ENCODE data around the gene JADE2.

JADE2 gene

DNA sequence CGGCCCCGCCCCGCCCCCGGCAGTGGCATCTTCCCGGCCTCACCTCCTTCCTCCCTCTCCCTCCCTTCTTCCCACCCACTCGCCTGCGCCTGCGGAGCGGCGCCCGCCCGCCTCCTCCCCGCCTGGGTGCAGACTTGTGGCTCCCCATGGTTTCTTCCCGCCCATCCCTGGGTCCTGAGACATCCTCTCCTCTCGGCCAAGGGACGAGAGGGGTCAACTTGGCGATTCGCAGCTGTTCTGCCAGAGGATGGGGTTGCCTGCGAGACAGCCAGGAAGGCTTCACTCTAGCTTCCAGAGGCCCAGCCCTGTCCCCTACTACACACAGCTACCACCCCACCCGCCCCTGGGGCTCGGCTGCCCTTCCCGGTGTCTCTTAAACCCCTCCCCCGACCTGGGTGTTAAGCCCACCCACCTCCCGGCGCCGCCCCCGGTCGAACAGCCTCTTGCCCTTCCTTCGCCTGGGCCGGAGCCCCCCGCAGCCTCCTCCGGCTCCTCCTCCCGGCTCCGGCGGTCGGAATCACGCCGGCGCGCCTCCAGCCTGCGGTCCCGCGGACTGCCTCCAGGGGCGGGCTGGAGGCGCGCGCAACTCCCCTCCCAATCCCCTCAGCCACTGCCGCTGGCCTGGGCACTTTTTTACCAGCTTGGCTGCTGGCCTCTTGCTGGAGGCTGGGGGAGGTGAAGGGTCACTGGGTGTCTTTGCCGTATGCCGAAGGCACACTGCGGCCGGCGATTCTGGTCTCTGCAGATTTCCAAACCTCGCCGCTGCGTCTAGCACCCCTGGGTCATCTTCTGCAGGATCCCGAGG, 1.9 kb downstream of the JADE2 start:
- DNase-seq (ENCODE audit: low read depth) = no peak
- TF ChIP-seq, protein P1, sequence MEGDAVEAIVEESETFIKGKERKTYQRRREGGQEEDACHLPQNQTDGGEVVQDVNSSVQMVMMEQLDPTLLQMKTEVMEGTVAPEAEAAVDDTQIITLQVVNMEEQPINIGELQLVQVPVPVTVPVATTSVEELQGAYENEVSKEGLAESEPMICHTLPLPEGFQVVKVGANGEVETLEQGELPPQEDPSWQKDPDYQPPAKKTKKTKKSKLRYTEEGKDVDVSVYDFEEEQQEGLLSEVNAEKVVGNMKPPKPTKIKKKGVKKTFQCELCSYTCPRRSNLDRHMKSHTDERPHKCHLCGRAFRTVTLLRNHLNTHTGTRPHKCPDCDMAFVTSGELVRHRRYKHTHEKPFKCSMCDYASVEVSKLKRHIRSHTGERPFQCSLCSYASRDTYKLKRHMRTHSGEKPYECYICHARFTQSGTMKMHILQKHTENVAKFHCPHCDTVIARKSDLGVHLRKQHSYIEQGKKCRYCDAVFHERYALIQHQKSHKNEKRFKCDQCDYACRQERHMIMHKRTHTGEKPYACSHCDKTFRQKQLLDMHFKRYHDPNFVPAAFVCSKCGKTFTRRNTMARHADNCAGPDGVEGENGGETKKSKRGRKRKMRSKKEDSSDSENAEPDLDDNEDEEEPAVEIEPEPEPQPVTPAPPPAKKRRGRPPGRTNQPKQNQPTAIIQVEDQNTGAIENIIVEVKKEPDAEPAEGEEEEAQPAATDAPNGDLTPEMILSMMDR (IDR thresholded peaks at IDR 0.05; ENCODE audit: low read depth, low read length, missing control alignments) = peak; percentile 81
- peak overlapping the region; percentile 90 for H3K4me3 ChIP-seq (ENCODE audit: low read depth, low read length)

DNA sequence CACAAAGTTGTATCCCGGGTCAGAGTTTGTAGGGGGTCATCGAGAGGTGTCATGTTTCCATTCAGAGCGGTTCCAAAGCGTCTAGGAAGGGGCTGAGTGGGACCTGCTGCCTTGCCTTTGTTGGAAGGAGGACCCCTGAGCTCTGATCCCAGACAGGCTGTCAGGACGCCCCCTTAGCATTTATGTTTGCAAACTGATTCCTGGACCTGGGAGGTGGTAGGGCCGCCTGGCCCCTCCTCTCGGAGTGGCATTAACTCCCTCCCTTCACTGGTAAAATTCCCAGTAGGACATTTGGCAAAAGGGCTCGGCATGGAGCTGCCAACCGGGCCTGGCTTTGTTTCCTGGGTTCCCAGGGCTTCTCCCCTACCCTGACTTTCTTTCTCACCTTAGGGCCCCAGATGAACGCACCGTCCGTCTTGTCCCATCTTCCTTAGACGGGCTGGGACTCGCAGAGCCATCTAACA, 2.5 kb downstream of the JADE2 start:
- H3K4me3 ChIP-seq (ENCODE audit: low read depth, low read length) = peak overlapping the region; percentile 90
- DNase-seq (ENCODE audit: low read depth) = no peak
- TF ChIP-seq, protein P1 (IDR thresholded peaks at IDR 0.05; ENCODE audit: low read depth, low read length, missing control alignments) = no peak

GRCh38 chr5:134528556-134528955, 3.1 kb downstream of the JADE2 start:
- peak overlapping the region; percentile 90; the same call in 1 of the 2 replicates for H3K4me3 ChIP-seq (ENCODE audit: low read depth, low read length)
- TF ChIP-seq, protein P1 (IDR thresholded peaks at IDR 0.05; ENCODE audit: low read depth, low read length, missing control alignments) = no peak
- no peak for DNase-seq (ENCODE audit: low read depth)

GRCh38 chr5:134529460-134529859, 4.0 kb downstream of the JADE2 start:
- no peak for DNase-seq (ENCODE audit: low read depth)
- TF ChIP-seq, protein P1 (IDR thresholded peaks at IDR 0.05; ENCODE audit: low read depth, low read length, missing control alignments) = no peak
- H3K4me3 ChIP-seq (ENCODE audit: low read depth, low read length) = no peak overlapping the region

GRCh38 chr5:134530301-134531077, 5.0 kb downstream of the JADE2 start:
- TF ChIP-seq, protein P1 (IDR thresholded peaks at IDR 0.05; ENCODE audit: low read depth, low read length, missing control alignments) = no peak
- no peak overlapping the region for H3K4me3 ChIP-seq (ENCODE audit: low read depth, low read length)
- no peak for DNase-seq (ENCODE audit: low read depth)

DNA sequence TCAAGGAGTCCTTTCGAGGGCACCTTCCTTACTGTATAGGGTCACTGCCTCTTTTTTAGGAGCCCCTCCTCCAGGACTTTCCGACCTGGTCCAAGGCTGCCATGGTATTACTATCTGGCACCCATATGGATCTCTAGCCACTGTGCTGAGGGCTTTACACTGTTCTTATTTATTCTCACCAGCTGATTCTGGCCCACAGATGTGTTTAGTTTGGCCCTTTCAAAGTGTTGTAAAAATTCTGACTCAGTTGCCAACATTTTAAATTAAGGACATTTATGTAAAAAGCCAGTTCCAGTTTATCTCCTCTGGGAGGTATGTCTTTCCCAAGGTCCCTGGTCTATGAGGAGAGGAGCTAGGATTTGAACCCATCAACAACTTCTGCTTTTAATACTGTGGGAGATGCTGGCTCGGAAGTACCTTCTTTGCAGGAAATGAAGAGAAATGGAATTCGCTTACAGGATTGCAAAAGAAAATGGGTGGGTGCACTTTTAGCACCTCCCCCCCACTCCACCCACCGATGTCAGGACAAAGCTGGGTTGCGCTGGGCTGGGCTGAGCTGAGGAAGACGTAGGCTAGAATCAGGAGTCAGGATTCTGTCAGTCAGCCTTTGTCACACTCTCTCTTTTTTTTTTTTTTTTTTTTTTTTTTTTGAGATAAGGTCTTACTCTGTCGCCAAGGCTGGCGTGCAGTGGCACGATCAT, 7.8 kb downstream of the JADE2 start:
- H3K4me3 ChIP-seq (ENCODE audit: low read depth, low read length) = no peak overlapping the region

More for the DNA sequence above, 7.8 kb downstream of the JADE2 start:
- TF ChIP-seq, protein P1 (IDR thresholded peaks at IDR 0.05; ENCODE audit: low read depth, low read length, missing control alignments) = no peak
- no peak for DNase-seq (ENCODE audit: low read depth)
